Measurements from ENCODE around the gene RAD1. TPM values are rescaled to one million over a fixed set of nuclear protein-coding genes. Genes with fewer than 3 reads are reported as not detected.

The RAD1 gene, protein sequence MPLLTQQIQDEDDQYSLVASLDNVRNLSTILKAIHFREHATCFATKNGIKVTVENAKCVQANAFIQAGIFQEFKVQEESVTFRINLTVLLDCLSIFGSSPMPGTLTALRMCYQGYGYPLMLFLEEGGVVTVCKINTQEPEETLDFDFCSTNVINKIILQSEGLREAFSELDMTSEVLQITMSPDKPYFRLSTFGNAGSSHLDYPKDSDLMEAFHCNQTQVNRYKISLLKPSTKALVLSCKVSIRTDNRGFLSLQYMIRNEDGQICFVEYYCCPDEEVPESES
- 29.1 and 34.4 TPM in 2 replicates for total RNA-seq (2022)
- Bru-seq, nascent RNA: percentile 88 among the genes with signal in this experiment
- percentile 92 among the genes with signal in this experiment for BruChase-seq, experiment 1, labeled RNA remaining after a 2-hour chase
- BruChase-seq, experiment 2, labeled RNA remaining after a 6-hour chase: percentile 88 among the genes with signal in this experiment
- long read RNA-seq, full-length matches to known transcripts: 50 of 71 reads
- long read RNA-seq, partial matches to known transcripts: 3 of 71 reads
- long read RNA-seq, other reads (novel, unspliced or antisense): 18 of 71 reads

DNA sequence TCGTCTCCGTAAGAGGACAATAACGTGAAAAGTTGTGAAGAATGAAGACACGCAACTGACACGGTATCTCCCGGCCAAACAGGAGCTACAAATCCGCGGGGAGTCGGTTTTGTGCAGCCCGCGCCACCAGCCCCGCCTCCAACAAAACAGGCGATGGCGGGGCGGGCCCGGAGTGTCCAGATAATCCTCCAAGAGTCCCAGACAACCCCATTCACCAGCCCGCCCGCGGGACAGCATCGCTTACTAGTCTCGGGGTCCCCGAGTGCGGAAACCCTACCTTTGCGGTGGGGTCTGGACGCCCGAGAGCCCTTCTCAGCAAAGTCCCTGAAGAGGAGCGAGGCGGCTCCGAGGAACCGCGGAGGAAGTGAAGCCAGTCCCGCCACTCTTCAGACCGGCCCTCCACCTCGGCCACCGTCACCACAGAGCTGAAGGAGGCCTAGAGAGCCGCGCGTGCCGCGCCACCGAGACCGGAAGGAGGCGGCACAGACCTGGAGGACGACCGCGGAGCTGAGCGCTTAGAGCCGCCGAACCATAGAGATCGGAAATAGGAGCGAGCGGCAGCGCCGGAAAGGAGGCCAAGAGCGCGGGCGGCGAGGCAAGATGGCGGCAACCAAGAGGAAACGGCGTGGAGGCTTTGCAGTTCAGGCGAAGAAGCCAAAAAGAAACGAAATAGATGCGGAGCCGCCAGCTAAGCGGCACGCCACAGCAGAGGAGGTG is at the start of gene RAD1, which contains the start of gene BRIX1:
Gene RAD1 (minus strand): TSS at position 366 of the 717 bp plus-strand sequence. CDS start 612 bp downstream, outside the sequence.
Gene BRIX1 (plus strand): TSS at position 573 of the 717 bp plus-strand sequence. CDS start 28 bp downstream, at position 601.
- Mint-ChIP-seq H3K9me3 (ENCODE audit: unreplicated experiment) (no peaks in the 10 kb centered on the region), H3K36me3 (ENCODE audit: insufficient read depth, unreplicated experiment) (peaks cover 48% of the 10 kb centered on the region), H3K4me3 (ENCODE audit: unreplicated experiment) (no peak within 1 kb of the TSS), H3K27ac (ENCODE audit: unreplicated experiment) (no peak within 1 kb of the TSS), H3K4me1 (ENCODE audit: low read depth, unreplicated experiment) (peaks cover 15% of the 10 kb centered on the region), H3K27me3 (ENCODE audit: insufficient read depth, unreplicated experiment) (no peaks in the 10 kb centered on the region)
- intact Hi-C loops (cut with micrococcal nuclease; ENCODE audit: unreplicated experiment): loop anchor here (2.0 kb wide), 2 partner anchors 14 to 910 kb away; partner anchors contain the start of gene DNAJC21
- BruUV-seq (replicated peaks): no TSS peak
- H3K4me3 ChIP-seq (ENCODE audit: low read depth, low read length): peak within 1 kb of the TSS; percentile 75
- peaks cover 14% of the 10 kb centered on the region; the same call in 1 of the 2 replicates for H3K4me1 ChIP-seq
- H3K9me3 ChIP-seq: no peaks in the 10 kb centered on the region
- ChIA-PET CTCF (interaction anchor here (0.5 to 3.8 kb wide), 5 partner anchors 14 to 441 kb away, joined by 3 to 31 read pairs (median 5); partner anchors contain the start of gene DNAJC21), POLR2A (interaction anchor here (0.6 to 2.6 kb wide), 10 partner anchors 14 to 564 kb away, joined by 3 to 60 read pairs (median 3); partner anchors contain the start of genes DNAJC21, RAI14 and TTC23L)
- peak; percentile 97 for DNase-seq
- no peaks in the 10 kb centered on the region for H3K27me3 ChIP-seq (replicated peaks; ENCODE audit: control insufficient read depth, insufficient read depth, low read length)
- TF ChIP-seq, protein P1, sequence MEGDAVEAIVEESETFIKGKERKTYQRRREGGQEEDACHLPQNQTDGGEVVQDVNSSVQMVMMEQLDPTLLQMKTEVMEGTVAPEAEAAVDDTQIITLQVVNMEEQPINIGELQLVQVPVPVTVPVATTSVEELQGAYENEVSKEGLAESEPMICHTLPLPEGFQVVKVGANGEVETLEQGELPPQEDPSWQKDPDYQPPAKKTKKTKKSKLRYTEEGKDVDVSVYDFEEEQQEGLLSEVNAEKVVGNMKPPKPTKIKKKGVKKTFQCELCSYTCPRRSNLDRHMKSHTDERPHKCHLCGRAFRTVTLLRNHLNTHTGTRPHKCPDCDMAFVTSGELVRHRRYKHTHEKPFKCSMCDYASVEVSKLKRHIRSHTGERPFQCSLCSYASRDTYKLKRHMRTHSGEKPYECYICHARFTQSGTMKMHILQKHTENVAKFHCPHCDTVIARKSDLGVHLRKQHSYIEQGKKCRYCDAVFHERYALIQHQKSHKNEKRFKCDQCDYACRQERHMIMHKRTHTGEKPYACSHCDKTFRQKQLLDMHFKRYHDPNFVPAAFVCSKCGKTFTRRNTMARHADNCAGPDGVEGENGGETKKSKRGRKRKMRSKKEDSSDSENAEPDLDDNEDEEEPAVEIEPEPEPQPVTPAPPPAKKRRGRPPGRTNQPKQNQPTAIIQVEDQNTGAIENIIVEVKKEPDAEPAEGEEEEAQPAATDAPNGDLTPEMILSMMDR (IDR thresholded peaks at IDR 0.05; ENCODE audit: insufficient read depth in 1 of 2, low read depth in 1 of 2, low read length in 1 of 2, severe bottlenecking in 1 of 2, unreplicated experiment in 1 of 2): peak in 1 of 2 experiments; percentile 35
- peaks cover 4% of the 10 kb centered on the region; the same call in 1 of the 2 replicates for H3K36me3 ChIP-seq (ENCODE audit: control insufficient read depth, insufficient read depth, low read length)

DNA sequence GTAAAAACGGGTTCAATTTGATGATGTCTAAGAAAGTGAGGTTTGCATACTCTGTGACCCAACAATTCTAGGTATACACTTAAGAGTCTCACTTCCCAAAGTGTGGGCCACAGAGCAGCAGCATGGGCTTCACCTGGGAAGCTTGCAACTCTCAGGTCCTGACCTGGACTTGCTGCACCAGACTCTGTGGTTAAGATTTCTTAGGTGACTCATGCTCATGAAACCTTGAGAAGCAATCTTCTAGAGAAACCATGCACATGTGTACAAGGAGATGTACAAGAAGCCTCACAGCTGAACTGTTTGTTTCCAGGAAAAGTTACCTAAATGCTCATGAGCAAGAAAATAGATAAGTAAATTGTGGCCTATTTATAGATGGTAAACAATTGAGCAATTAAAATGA is 44.0 kb upstream of the RAD1 start:
- Histone ChIP-seq H3K36me3 (ENCODE audit: control insufficient read depth, insufficient read depth, low read length) (no peaks in the 10 kb centered on the region), H3K4me1 (0 out of 2 replicates have a peak, but pooled peaks cover 3% of the 10 kb centered on the region), H3K9me3 (no peaks in the 10 kb centered on the region), H3K4me3 (ENCODE audit: low read depth, low read length) (no peak overlapping the region), H3K27me3 (replicated peaks; ENCODE audit: control insufficient read depth, insufficient read depth, low read length) (no peaks in the 10 kb centered on the region)
- Mint-ChIP-seq H3K27ac (ENCODE audit: unreplicated experiment) (no peak overlapping the region), H3K4me1 (ENCODE audit: low read depth, unreplicated experiment) (no peaks in the 10 kb centered on the region), H3K9me3 (ENCODE audit: unreplicated experiment) (no peaks in the 10 kb centered on the region), H3K36me3 (ENCODE audit: insufficient read depth, unreplicated experiment) (peaks cover 27% of the 10 kb centered on the region), H3K4me3 (ENCODE audit: unreplicated experiment) (no peak overlapping the region), H3K27me3 (ENCODE audit: insufficient read depth, unreplicated experiment) (no peaks in the 10 kb centered on the region)
- TF ChIP-seq, protein P1 (IDR thresholded peaks at IDR 0.05; ENCODE audit: insufficient read depth in 1 of 2, low read depth in 1 of 2, low read length in 1 of 2, severe bottlenecking in 1 of 2, unreplicated experiment in 1 of 2): no peak
- intact Hi-C loops (cut with micrococcal nuclease; ENCODE audit: unreplicated experiment): no loop called here
- BruUV-seq (replicated peaks): no TSS peak
- DNase-seq: no peak
- CTCF ChIA-PET: interaction anchor here (0.7 kb wide), 1 partner anchor 44 kb away, joined by 3 read pairs; no protein-coding TSS in a partner anchor
- POLR2A ChIA-PET: no interaction called here

Data from Caco-2 (cell line).